ENCODE data around the gene PJA1. TPM values are rescaled to one million over a fixed set of nuclear protein-coding genes. Genes with fewer than 3 reads are reported as not detected.
A peak's percentile ranks its signal among the peaks of the same experiment; 100 is the strongest.

The PJA1 gene
- polyA plus RNA-seq, 1 of the 3 experiments (the other 2 are of a cell fraction): 16.5 TPM

- Histone ChIP-seq H3K9me3 (no peaks in the 10 kb centered on the region), H3K27me3 (ENCODE audit: insufficient read depth) (peaks cover under 1% of the 10 kb centered on the region; the same call in 1 of the 2 replicates), H3K79me2 (ENCODE audit: insufficient read depth) (no peaks in the 10 kb centered on the region), H3K9me2 (no peaks in the 10 kb centered on the region), H3K9ac (no peak overlapping the region), H2AFZ (ENCODE audit: low read depth) (no peak overlapping the region), H3K4me2 (no peak overlapping the region), H3K36me3 (replicated peaks in 1 of 2; ENCODE audit: control insufficient read depth in 1 of 2, insufficient read depth in 2 of 2, low read length in 1 of 2) (no peaks in the 10 kb centered on the region), H3K27ac (ENCODE audit: low read depth in 2 of 2, low read length in 1 of 2) (no peak overlapping the region), H3F3A (replicated peaks; ENCODE audit: insufficient read depth) (peaks cover 4% of the 10 kb centered on the region), H3K4me1 (ENCODE audit: control insufficient read depth in 1 of 2, insufficient read depth in 2 of 2, low read depth in 1 of 2, low read length in 1 of 2) (peaks cover 0 to 4% of the 10 kb centered on the region in 2 experiments; a peak in 1 of 4 replicates), H3K4me3 (ENCODE audit: low read depth in 2 of 2, low read length in 1 of 2) (no peak overlapping the region), H4K20me1 (ENCODE audit: insufficient read depth) (no peaks in the 10 kb centered on the region)
- TF ChIP-seq GATA2 (CRISPR knock-in tag; IDR thresholded peaks at IDR 0.05) (no peak), RXRA (IDR thresholded peaks at IDR 0.05; ENCODE audit: borderline replicate concordance, low read depth) (no peak), TCF12 (IDR thresholded peaks at IDR 0.05) (no peak), YY1 (IDR thresholded peaks at IDR 0.05; ENCODE audit: low read depth) (no peak), NRF1 (IDR thresholded peaks at IDR 0.05; ENCODE audit: low read depth, low read length) (no peak), POLR2AphosphoS5 (IDR thresholded peaks at IDR 0.05; ENCODE audit: low read depth, low read length) (no peak)
- DNase-seq: peak; percentile 1
- WGBS (ENCODE audit: low lambda C conversion rate): 62% methylated on average over 5 of the region's 5 CpGs
- ChIA-PET POLR2A (interaction anchor here (1.5 kb wide), 1 partner anchor 17 kb away, joined by 3 read pairs; no protein-coding TSS in a partner anchor), CTCF (interaction anchor here (1.9 to 3.7 kb wide), 2 partner anchors 65 to 329 kb away, joined by 5 to 18 read pairs; no protein-coding TSS in a partner anchor)
Measured at GRCh38 chrX:69156638-69157037, 8.6 kb downstream of the PJA1 start.

- DNase-seq: peak; percentile 9
- no peak for TF ChIP-seq EZH2phosphoT487 (IDR thresholded peaks at IDR 0.05; ENCODE audit: borderline replicate concordance, low read depth)
- TF ChIP-seq PBX3 (IDR thresholded peaks at IDR 0.05): no peak
- TF ChIP-seq ELF1 (IDR thresholded peaks at IDR 0.05): no peak
- no peak for TF ChIP-seq RCOR1 (IDR thresholded peaks at IDR 0.05; ENCODE audit: low read length)
- no peak for TF ChIP-seq RFX5 (IDR thresholded peaks at IDR 0.05; ENCODE audit: low read length)
- TF ChIP-seq MXI1 (IDR thresholded peaks at IDR 0.05; ENCODE audit: low read depth, low read length): no peak
- TF ChIP-seq SMC3 (IDR thresholded peaks at IDR 0.05; ENCODE audit: low read depth, low read length): no peak
- no peak for TF ChIP-seq CTCF (IDR thresholded peaks at IDR 0.05)
- no peak for TF ChIP-seq REST (IDR thresholded peaks at IDR 0.05; ENCODE audit: low read depth, low read length)
- no peak for TF ChIP-seq CHD2 (IDR thresholded peaks at IDR 0.05; ENCODE audit: low read length, partially characterized antibody)
- ChIA-PET CTCF (interaction anchor here (1.9 to 3.7 kb wide), 2 partner anchors 66 to 329 kb away, joined by 5 to 18 read pairs; no protein-coding TSS in a partner anchor), POLR2A (interaction anchor here (1.5 kb wide), 1 partner anchor 16 kb away, joined by 3 read pairs; no protein-coding TSS in a partner anchor)
- H3F3A ChIP-seq (replicated peaks; ENCODE audit: insufficient read depth): peaks cover 4% of the 10 kb centered on the region
- WGBS (ENCODE audit: low lambda C conversion rate): 49% methylated on average over 5 of the region's 5 CpGs
- H3K9me2 ChIP-seq: no peaks in the 10 kb centered on the region
- H3K27ac ChIP-seq (ENCODE audit: low read depth in 2 of 2, low read length in 1 of 2): no peak overlapping the region
- no peak overlapping the region for H3K4me3 ChIP-seq (ENCODE audit: low read depth in 2 of 2, low read length in 1 of 2)
- no peak overlapping the region for H3K9ac ChIP-seq
- H3K4me1 ChIP-seq (ENCODE audit: control insufficient read depth in 1 of 2, insufficient read depth in 2 of 2, low read depth in 1 of 2, low read length in 1 of 2): peaks cover 0 to 4% of the 10 kb centered on the region in 2 experiments; a peak in 1 of 4 replicates
- no peaks in the 10 kb centered on the region; the same call in 1 of the 2 replicates for H3K27me3 ChIP-seq (ENCODE audit: insufficient read depth)
- no peak overlapping the region for H2AFZ ChIP-seq (ENCODE audit: low read depth)
- H3K9me3 ChIP-seq: no peaks in the 10 kb centered on the region
- no peaks in the 10 kb centered on the region for H3K79me2 ChIP-seq (ENCODE audit: insufficient read depth)
- no peaks in the 10 kb centered on the region for H3K36me3 ChIP-seq (replicated peaks in 1 of 2; ENCODE audit: control insufficient read depth in 1 of 2, insufficient read depth in 2 of 2, low read length in 1 of 2)
- no peaks in the 10 kb centered on the region for H4K20me1 ChIP-seq (ENCODE audit: insufficient read depth)
- H3K4me2 ChIP-seq: no peak overlapping the region
Measured at GRCh38 chrX:69155786-69156520, 9.3 kb downstream of the PJA1 start.
